ENCODE measurements around the gene NXN.
A peak's percentile ranks its signal among the peaks of the same experiment; 100 is the strongest.
"Not testable (repeated sequence)": the region's sequence is repeated elsewhere in the genome, so short reads cannot be mapped to it uniquely, and the experiment has no call there.

NXN gene

DNA sequence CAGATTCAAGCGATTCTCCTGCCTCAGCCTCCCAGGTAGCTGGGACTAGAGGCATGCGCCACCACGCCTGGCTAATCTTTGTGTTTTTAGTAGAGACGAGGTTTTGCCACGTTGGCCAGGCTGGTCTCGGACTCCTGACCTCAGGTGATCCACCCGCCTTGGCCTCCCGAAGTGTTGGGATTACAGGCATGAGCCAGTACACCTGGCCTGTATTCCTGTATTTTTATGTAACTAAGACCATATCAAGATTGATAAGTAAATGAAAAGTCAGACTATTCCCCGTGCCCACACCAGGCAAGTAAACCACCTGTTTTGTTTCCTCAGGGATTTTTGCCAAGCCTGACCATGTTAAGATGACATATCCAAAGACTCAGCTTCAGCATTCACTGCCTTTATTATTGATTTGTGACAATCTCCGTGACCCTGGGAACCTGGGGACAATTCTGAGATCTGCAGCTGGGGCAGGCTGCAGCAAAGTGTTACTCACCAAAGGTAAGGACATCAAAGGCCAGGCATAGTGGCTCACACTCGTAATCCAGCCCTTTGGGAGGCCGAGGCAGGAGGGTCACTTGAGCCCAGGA lies 191.8 kb downstream of the NXN start:
- WGBS, 2 experiments (ENCODE audit: insufficient coverage in 2 of 2): 95 to 97% methylated on average over 8 to 12 of the region's 12 CpGs
- peaks cover 56% of the 10 kb centered on the region for H3K36me3 ChIP-seq (ENCODE audit: control insufficient read depth, insufficient read depth, low read length)
- no peak overlapping the region for H3K27ac ChIP-seq (ENCODE audit: low read depth, low read length, severe bottlenecking)
- no peak overlapping the region for H3K4me3 ChIP-seq (ENCODE audit: extremely low read depth, insufficient read depth, low read length, poor library complexity, severe bottlenecking)
- no peaks in the 10 kb centered on the region for H3K9me3 ChIP-seq (ENCODE audit: control insufficient read depth, low read length)
- H3K4me1 ChIP-seq (ENCODE audit: control insufficient read depth, insufficient read depth, low read length, poor library complexity, severe bottlenecking): peaks cover 14% of the 10 kb centered on the region

DNA sequence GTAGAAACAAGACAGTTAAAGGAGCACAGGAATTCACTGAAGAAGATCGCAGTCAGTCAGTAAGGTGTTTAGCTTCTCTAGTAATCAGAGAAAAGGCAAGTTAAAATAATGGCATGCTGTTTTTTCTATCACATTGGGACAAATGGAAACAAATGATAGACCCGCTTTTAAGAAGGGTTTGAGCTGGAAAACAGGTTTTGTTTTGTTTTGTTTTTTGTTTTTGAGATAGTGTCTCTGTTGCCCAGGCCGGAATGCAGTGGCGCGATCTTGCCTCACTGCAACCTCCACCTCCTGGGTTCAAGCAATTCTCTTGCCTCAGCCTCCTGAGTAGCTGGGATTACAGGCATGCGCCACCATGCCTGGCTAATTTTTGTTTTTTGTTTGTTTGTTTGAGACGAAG lies 193.7 kb downstream of the NXN start:
- not testable (repeated sequence) for H3K27ac ChIP-seq (ENCODE audit: low read depth, low read length, severe bottlenecking); H3K4me3 ChIP-seq (ENCODE audit: extremely low read depth, insufficient read depth, low read length, poor library complexity, severe bottlenecking); H3K9me3 ChIP-seq (ENCODE audit: control insufficient read depth, low read length)
- Histone ChIP-seq H3K4me1 (ENCODE audit: control insufficient read depth, insufficient read depth, low read length, poor library complexity, severe bottlenecking) (peaks cover 14% of the 10 kb centered on the region), H3K36me3 (ENCODE audit: control insufficient read depth, insufficient read depth, low read length) (peaks cover 40% of the 10 kb centered on the region)
- 87 to 95% methylated on average over 4 to 6 of the region's 7 CpGs for WGBS, 2 experiments (ENCODE audit: insufficient coverage in 2 of 2)

DNA sequence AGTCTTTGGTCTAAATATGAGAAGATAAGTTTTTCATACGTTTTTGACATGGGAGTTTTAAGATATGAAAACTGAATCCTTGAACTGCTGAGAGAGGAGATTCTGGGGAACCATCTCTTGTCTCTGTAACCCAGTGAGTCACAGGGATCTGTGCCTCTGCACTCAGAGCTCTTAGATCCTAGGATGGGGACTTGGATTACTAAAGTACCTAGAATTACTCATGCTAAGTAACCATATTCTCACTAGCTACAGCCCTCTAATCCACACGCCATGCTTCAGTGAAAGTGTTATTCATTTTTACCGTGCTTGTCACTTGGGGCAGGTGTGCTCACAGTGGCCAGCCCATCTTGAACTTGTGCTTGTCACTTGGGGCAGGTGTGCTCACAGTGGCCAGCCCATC lies 195.4 kb downstream of the NXN start:
- no peak overlapping the region for H3K27ac ChIP-seq (ENCODE audit: low read depth, low read length, severe bottlenecking)
- H3K36me3 ChIP-seq (ENCODE audit: control insufficient read depth, insufficient read depth, low read length): peaks cover 34% of the 10 kb centered on the region
- WGBS, 2 experiments (ENCODE audit: insufficient coverage in 2 of 2): 80 to 96% methylated on average over 1 to 3 of the region's 3 CpGs
- H3K4me3 ChIP-seq (ENCODE audit: extremely low read depth, insufficient read depth, low read length, poor library complexity, severe bottlenecking): no peak overlapping the region
- H3K9me3 ChIP-seq (ENCODE audit: control insufficient read depth, low read length): no peaks in the 10 kb centered on the region
- peaks cover 5% of the 10 kb centered on the region for H3K4me1 ChIP-seq (ENCODE audit: control insufficient read depth, insufficient read depth, low read length, poor library complexity, severe bottlenecking)

DNA sequence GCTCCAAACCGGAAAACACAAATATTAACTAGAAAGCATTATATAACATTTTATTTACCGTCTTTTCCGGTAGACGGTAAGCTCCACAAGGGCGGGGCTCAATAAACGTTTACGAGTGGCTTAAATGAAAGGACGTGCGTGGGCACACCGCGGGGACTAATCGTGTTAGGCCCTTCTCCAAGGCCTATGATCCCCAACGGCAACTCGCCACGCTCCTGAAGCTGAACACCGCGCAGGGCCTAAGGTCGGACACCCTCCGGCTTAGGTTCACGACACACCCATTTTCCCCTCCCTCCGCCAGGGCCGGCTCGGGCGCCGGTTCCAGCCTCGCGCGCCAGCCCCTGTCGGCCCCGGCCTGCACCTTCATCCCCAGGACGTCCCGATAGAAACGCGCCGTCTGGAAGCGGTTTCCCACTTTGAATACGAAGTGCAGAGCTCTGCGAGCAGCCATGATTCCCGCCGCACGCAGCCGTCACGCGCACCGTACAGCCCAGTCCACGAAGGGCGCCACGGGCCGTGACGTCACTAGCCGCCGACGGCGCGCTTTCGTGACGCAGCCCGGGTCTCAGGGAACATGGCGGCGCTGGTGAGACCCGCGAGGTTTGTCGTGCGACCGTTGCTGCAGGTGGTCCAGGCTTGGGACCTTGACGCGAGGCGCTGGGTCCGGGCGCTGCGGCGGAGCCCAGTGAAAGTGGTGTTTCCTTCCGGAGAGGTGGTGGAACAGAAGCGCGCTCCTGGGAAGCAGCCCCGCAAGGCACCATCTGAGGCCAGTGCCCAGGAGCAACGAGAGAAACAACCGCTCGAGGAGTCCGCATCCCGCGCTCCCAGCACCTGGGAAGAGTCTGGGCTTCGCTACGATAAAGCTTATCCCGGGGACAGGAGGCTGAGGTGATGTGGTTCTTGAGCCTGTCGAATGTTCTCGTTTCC lies 197.5 kb downstream of the NXN start, which contains the start of the genes GLOD4 and MRM3:
GLOD4 (minus strand) TSS at position 476 of the 927 bp plus-strand sequence; CDS start at position 451, 25 bp downstream.
MRM3 (plus strand) TSS at position 549 of the 927 bp plus-strand sequence; CDS start at position 575, 26 bp downstream.
- H3K27ac ChIP-seq (ENCODE audit: low read depth, low read length, severe bottlenecking): peak within 1 kb of the TSS; percentile 67
- peaks cover 5% of the 10 kb centered on the region for H3K4me1 ChIP-seq (ENCODE audit: control insufficient read depth, insufficient read depth, low read length, poor library complexity, severe bottlenecking)
- 0% methylated on average over 74 to 79 of the region's 87 CpGs for WGBS, 2 experiments (ENCODE audit: insufficient coverage in 2 of 2)
- no peaks in the 10 kb centered on the region for H3K9me3 ChIP-seq (ENCODE audit: control insufficient read depth, low read length)
- peak within 1 kb of the TSS; percentile 85 for H3K4me3 ChIP-seq (ENCODE audit: extremely low read depth, insufficient read depth, low read length, poor library complexity, severe bottlenecking)
- H3K36me3 ChIP-seq (ENCODE audit: control insufficient read depth, insufficient read depth, low read length): peaks cover 39% of the 10 kb centered on the region

GRCh38 chr17:778096-778495 lies 201.5 kb downstream of the NXN start:
- WGBS, 2 experiments (ENCODE audit: insufficient coverage in 2 of 2): 97% methylated on average over 8 to 11 of the region's 11 CpGs
- peaks cover 64% of the 10 kb centered on the region for H3K36me3 ChIP-seq (ENCODE audit: control insufficient read depth, insufficient read depth, low read length)

DNA sequence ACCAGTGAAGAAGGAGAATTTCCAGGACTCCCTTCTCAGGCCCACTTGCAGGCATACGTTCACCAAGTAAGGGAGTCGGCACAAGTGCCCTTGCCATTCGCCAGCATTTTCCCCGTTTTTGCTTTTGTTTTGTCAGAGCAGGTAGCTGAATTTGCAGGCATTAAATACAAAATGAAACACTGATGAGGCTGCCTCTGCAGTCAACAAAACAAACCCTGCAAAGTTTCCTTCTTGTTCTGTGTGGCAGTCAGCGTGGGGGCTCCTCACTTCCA lies 205.3 kb downstream of the NXN start:
- 94 to 96% methylated on average over 5 of the region's 5 CpGs for WGBS, 2 experiments (ENCODE audit: insufficient coverage in 2 of 2)
- H3K9me3 ChIP-seq (ENCODE audit: control insufficient read depth, low read length): no peaks in the 10 kb centered on the region
- peaks cover 95% of the 10 kb centered on the region for H3K36me3 ChIP-seq (ENCODE audit: control insufficient read depth, insufficient read depth, low read length)
- no peak overlapping the region for H3K27ac ChIP-seq (ENCODE audit: low read depth, low read length, severe bottlenecking)
- no peaks in the 10 kb centered on the region for H3K4me1 ChIP-seq (ENCODE audit: control insufficient read depth, insufficient read depth, low read length, poor library complexity, severe bottlenecking)
- no peak overlapping the region for H3K4me3 ChIP-seq (ENCODE audit: extremely low read depth, insufficient read depth, low read length, poor library complexity, severe bottlenecking)

More at GRCh38 chr17:778096-778495, 201.5 kb downstream of the NXN start:
- Histone ChIP-seq H3K4me1 (ENCODE audit: control insufficient read depth, insufficient read depth, low read length, poor library complexity, severe bottlenecking) (no peaks in the 10 kb centered on the region), H3K9me3 (ENCODE audit: control insufficient read depth, low read length) (no peaks in the 10 kb centered on the region), H3K27ac (ENCODE audit: low read depth, low read length, severe bottlenecking) (no peak overlapping the region), H3K4me3 (ENCODE audit: extremely low read depth, insufficient read depth, low read length, poor library complexity, severe bottlenecking) (no peak overlapping the region)

DNA sequence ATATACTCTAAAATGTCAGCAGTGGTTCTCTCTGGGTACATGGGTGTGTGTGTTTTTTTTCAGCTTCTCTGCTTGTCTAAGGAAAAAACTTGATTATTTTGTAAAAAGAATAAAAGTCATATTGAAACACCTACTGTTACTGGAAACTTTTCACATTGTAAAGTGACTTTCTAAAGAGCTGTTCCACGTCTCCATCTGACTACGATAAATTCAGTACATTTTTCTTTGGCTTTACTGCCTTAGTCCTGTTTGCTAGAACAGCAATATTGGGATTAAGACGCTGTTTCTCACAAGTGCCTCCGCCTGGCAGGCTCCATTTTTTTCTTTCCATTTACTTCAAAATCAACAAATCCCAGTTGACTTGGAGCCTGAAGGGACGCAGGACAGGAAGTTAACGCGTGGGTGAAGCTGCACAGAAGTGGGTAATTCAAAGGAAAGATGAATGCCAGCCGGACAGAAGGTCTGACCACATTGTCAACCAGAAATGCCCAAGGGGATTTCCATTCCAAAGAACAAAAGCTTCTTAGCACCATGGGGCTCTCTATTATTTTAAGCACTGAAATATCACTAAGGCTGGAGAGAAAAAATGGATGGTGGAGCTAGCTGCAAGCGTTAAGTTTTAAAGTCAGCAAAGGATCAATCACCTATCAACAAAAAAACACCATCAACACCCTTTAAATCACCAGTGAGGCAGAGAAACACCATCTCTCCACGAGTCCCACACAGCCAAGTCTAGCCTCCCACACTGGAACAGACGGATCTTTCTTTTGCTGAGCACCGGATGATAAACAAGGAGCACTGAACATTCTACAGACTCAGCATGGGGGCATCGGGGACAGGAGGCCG lies 205.9 kb downstream of the NXN start:
- Histone ChIP-seq H3K9me3 (ENCODE audit: control insufficient read depth, low read length) (no peaks in the 10 kb centered on the region), H3K4me1 (ENCODE audit: control insufficient read depth, insufficient read depth, low read length, poor library complexity, severe bottlenecking) (no peaks in the 10 kb centered on the region), H3K36me3 (ENCODE audit: control insufficient read depth, insufficient read depth, low read length) (peaks cover 94% of the 10 kb centered on the region), H3K27ac (ENCODE audit: low read depth, low read length, severe bottlenecking) (no peak overlapping the region), H3K4me3 (ENCODE audit: extremely low read depth, insufficient read depth, low read length, poor library complexity, severe bottlenecking) (no peak overlapping the region)
- WGBS, 2 experiments (ENCODE audit: insufficient coverage in 2 of 2): 88 to 90% methylated on average over 10 to 12 of the region's 14 CpGs

DNA sequence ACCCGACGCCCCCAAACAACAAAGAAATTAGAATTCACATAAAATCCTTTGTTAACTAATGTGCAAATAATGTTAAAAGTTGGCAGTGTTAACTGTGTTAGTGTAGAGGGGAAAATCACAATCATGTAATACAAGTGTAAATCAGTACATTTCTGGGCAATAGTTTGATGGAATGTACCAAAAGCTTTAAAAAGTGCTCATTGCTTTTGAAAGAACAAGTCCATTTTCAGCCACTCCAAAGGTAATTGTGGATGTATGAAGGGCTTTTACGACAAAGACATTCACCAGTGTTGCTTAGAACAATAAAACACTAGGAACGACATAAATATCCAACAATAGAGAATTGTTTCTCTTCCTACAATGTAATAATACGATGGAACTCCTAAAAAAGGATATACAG lies 206.6 kb downstream of the NXN start:
- Histone ChIP-seq H3K9me3 (ENCODE audit: control insufficient read depth, low read length) (no peaks in the 10 kb centered on the region), H3K36me3 (ENCODE audit: control insufficient read depth, insufficient read depth, low read length) (peaks cover 88% of the 10 kb centered on the region), H3K4me3 (ENCODE audit: extremely low read depth, insufficient read depth, low read length, poor library complexity, severe bottlenecking) (no peak overlapping the region), H3K4me1 (ENCODE audit: control insufficient read depth, insufficient read depth, low read length, poor library complexity, severe bottlenecking) (no peaks in the 10 kb centered on the region), H3K27ac (ENCODE audit: low read depth, low read length, severe bottlenecking) (no peak overlapping the region)
- WGBS, 2 experiments (ENCODE audit: insufficient coverage in 2 of 2): no CpG with 5 or more reads among the region's 5 CpGs

DNA sequence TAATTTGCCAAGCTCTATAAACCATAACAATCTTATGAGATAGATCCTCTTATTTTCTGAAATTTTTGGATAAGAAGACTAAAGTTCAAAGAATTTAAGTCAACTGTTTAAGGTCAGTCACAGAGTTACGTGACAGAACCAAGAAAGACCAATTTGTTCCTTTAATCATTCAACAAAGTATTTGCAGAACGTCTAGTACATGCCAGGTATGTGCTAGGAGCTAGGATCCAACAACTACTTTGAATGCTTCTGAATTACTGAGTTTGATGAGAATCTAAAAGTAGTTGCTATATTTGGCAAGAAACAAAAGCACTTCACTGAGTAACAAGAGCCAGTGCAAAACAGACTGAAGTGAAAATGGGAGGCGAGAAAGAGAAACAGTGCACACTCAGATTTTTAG lies 212.5 kb downstream of the NXN start:
- peaks cover 76% of the 10 kb centered on the region for H3K36me3 ChIP-seq (ENCODE audit: control insufficient read depth, insufficient read depth, low read length)
- H3K9me3 ChIP-seq (ENCODE audit: control insufficient read depth, low read length): no peaks in the 10 kb centered on the region
- no peak overlapping the region for H3K4me3 ChIP-seq (ENCODE audit: extremely low read depth, insufficient read depth, low read length, poor library complexity, severe bottlenecking)
- 93 to 100% methylated on average over 1 to 2 of the region's 3 CpGs for WGBS, 2 experiments (ENCODE audit: insufficient coverage in 2 of 2)
- H3K4me1 ChIP-seq (ENCODE audit: control insufficient read depth, insufficient read depth, low read length, poor library complexity, severe bottlenecking): no peaks in the 10 kb centered on the region
- no peak overlapping the region for H3K27ac ChIP-seq (ENCODE audit: low read depth, low read length, severe bottlenecking)

GRCh38 chr17:760371-760770 lies 219.2 kb downstream of the NXN start:
- H3K4me3 ChIP-seq (ENCODE audit: extremely low read depth, insufficient read depth, low read length, poor library complexity, severe bottlenecking): no peak overlapping the region
- H3K27ac ChIP-seq (ENCODE audit: low read depth, low read length, severe bottlenecking): no peak overlapping the region
- H3K4me1 ChIP-seq (ENCODE audit: control insufficient read depth, insufficient read depth, low read length, poor library complexity, severe bottlenecking): peaks cover 8% of the 10 kb centered on the region
- H3K36me3 ChIP-seq (ENCODE audit: control insufficient read depth, insufficient read depth, low read length): peaks cover 85% of the 10 kb centered on the region
- H3K9me3 ChIP-seq (ENCODE audit: control insufficient read depth, low read length): no peaks in the 10 kb centered on the region
- WGBS, 2 experiments (ENCODE audit: insufficient coverage in 2 of 2): 92 to 98% methylated on average over 9 of the region's 9 CpGs

All from mesodermal cell (in vitro differentiated cells).